B cell (primary cell): ENCODE data around the gene GDI2. TPM values are rescaled to one million over a fixed set of nuclear protein-coding genes. Genes with fewer than 3 reads are reported as not detected.

Experiments
- ATAC-seq: fragments of 200-7000 bp; cut with Tn5 transposase; one replicate; pipeline ENCODE4 v1.10.0; 2021; ENCODE audit warnings: low read depth, mild to moderate bottlenecking, moderate number of reproducible peaks, moderate library complexity
- CTCF ChIA-PET: fragments of 350-600 bp; sonication (Branson Sonifier 250); formaldehyde crosslinking; loops from one replicate; lab custom pipeline; 2021; ENCODE audit warnings: antibody characterized with exemption, inconsistent platforms; lab: Charles Lee
- POLR2A ChIA-PET: fragments of 350-600 bp; sonication (Branson Sonifier 250); formaldehyde crosslinking; loops from one replicate; lab custom pipeline; 2021; ENCODE audit warnings: antibody characterized with exemption; lab: Charles Lee
- DNase-seq: peaks from one replicate; pipeline ENCODE4 v3.0.0; 2013
- H2AFZ ChIP-seq: 2 replicates; pipeline ENCODE4 v1.6.1; 2012; ENCODE audit warnings: mild to moderate bottlenecking, low read depth, low read length; ENCODE audit not compliant: insufficient read depth, poor library complexity, severe bottlenecking
- H3K27ac ChIP-seq, 2 donors: 1 replicate in 1 of 2; 2 replicates in 1 of 2; pipeline ENCODE4 v1.5.1; 2012 to 2013; ENCODE audit warnings: low read length in 2 of 2, mild to moderate bottlenecking in 2 of 2, moderate library complexity in 1 of 2
- H3K27me3 ChIP-seq, 4 experiments: fragments of 200-600 bp in 1 of 4; sonication (generic) in 1 of 4; replicated peaks in 1 of 4; 1 replicate in 2 of 4; 2 replicates in 2 of 4; pipeline versions ENCODE4 v1.6.1 to v1.7.0; 2013 to 2016; ENCODE audit warnings: low read length in 3 of 4, mild to moderate bottlenecking in 2 of 4, mixed read lengths in 1 of 4, moderate library complexity in 1 of 4; ENCODE audit not compliant: insufficient read depth in 4 of 4, control insufficient read depth in 3 of 4; ENCODE audit errors: control extremely low read depth in 1 of 4
- H3K36me3 ChIP-seq, 2 experiments: replicated peaks in 1 of 2; 1 replicate in 1 of 2; 2 replicates in 1 of 2; pipeline versions ENCODE4 v1.6.1 to v1.7.1; 2013; ENCODE audit warnings: low read length in 1 of 2; ENCODE audit not compliant: insufficient read depth in 2 of 2, control insufficient read depth in 1 of 2; ENCODE audit errors: control extremely low read depth in 1 of 2, extremely low read depth in 1 of 2
- H3K4me1 ChIP-seq, 2 donors: fragments of 200-600 bp in 1 of 2; sonication (generic) in 1 of 2; 1 replicate in 1 of 2; 2 replicates in 1 of 2; pipeline versions ENCODE4 v1.5.1 to v1.6.1; 2013 to 2017; ENCODE audit warnings: low read length in 2 of 2; ENCODE audit not compliant: control insufficient read depth in 2 of 2, insufficient read depth in 2 of 2
- H3K4me2 ChIP-seq: replicated peaks from 2 replicates; pipeline ENCODE3; 2012; ENCODE audit warnings: mild to moderate bottlenecking, low read depth, low read length; ENCODE audit not compliant: poor library complexity, severe bottlenecking
- H3K4me3 ChIP-seq, 5 experiments: fragments of 200-600 bp in 1 of 5; sonication (generic) in 1 of 5; 1 replicate in 3 of 5; 2 replicates in 2 of 5; pipeline versions ENCODE4 v1.5.1 to v1.7.0; 2011 to 2016; ENCODE audit warnings: low read length in 4 of 5, mild to moderate bottlenecking in 4 of 5, low read depth in 2 of 5, control low read depth in 1 of 5, moderate library complexity in 1 of 5; ENCODE audit not compliant: insufficient read depth in 1 of 5; ENCODE audit errors: control extremely low read depth in 1 of 5, extremely low read depth in 1 of 5
- H3K79me2 ChIP-seq: fragments of 200-600 bp; sonication (generic); one replicate; pipeline ENCODE4 v1.6.0; 2016; ENCODE audit warnings: low read length; ENCODE audit not compliant: control insufficient read depth, insufficient read depth
- H3K9ac ChIP-seq: fragments of 200-600 bp; sonication (generic); 2 replicates; pipeline ENCODE4 v1.6.1; 2017; ENCODE audit warnings: mild to moderate bottlenecking, low read length, moderate library complexity
- H3K9me3 ChIP-seq, 3 donors: one replicate each; pipeline versions ENCODE4 v1.6.1 to v1.7.1; 2013; ENCODE audit warnings: low read length in 2 of 3; ENCODE audit not compliant: control insufficient read depth in 2 of 3, insufficient read depth in 1 of 3; ENCODE audit errors: control extremely low read depth in 1 of 3
- H4K20me1 ChIP-seq: 2 replicates; pipeline ENCODE4 v1.6.0; 2012; ENCODE audit warnings: mild to moderate bottlenecking, low read length; ENCODE audit not compliant: insufficient read depth, control insufficient read depth, poor library complexity, severe bottlenecking
- H3K27ac Mint-ChIP-seq: one replicate; pipeline ENCODE4 v1.8.0; 2021; ENCODE audit warnings: mixed read lengths
- H3K27me3 Mint-ChIP-seq: one replicate; pipeline ENCODE4 v1.8.0; 2021; ENCODE audit warnings: mixed read lengths
- H3K4me1 Mint-ChIP-seq: one replicate; pipeline ENCODE4 v1.8.0; 2021; ENCODE audit warnings: mixed read lengths
- H3K4me3 Mint-ChIP-seq: one replicate; pipeline ENCODE4 v1.8.0; 2021; ENCODE audit warnings: mixed read lengths
- H3K9me3 Mint-ChIP-seq: one replicate; pipeline ENCODE4 v1.8.0; 2022; ENCODE audit warnings: mixed read lengths; ENCODE audit not compliant: insufficient read depth
- CTCF ChIP-seq: fragments of 200-600 bp; IDR thresholded peaks from one replicate; pipeline ENCODE4 v1.8.0; 2022; ENCODE audit warnings: antibody characterized with exemption, mild to moderate bottlenecking
- EZH2 ChIP-seq: IDR thresholded peaks from 2 replicates; pipeline ENCODE4 v1.6.1; 2012; ENCODE audit warnings: borderline replicate concordance, low read depth, mild to moderate bottlenecking, moderate library complexity, low read length; ENCODE audit not compliant: insufficient read depth, poor library complexity, severe bottlenecking
- WGBS: methylation state at CpG from one replicate; pipeline ENCODE4 v1.1.5; 2013; ENCODE audit warnings: missing lambda C conversion rate; ENCODE audit not compliant: insufficient coverage; 5-methylcytosine and 5-hydroxymethylcytosine counted together
- intact Hi-C: fragments of 100-400 bp; cut with micrococcal nuclease; formaldehyde crosslinking; loops from one replicate; pipeline ENCODE4 v1.10.0; 2022
- polyA plus RNA-seq: library from polyadenylated mRNA; depleted of rRNA; stranded (reverse); fragments of >200 nt; gene quantifications from 2 replicates; pipeline ENCODE4 v1.2.3, GENCODE V29; 2012
- total RNA-seq, 2 donors: library from RNA; stranded (reverse); fragments of 120-200 nt in 1 of 2; gene quantifications; 1 replicate in 1 of 2; 2 replicates in 1 of 2; pipeline versions ENCODE4 v1.2.3 to v1.2.4, GENCODE V29; 2013 to 2022

Gene GDI2
- total and polyA plus RNA-seq, 2 donors (not counting 1 experiment from before 2014, with no cell fraction given): 91.1 to 187 TPM

DNA sequence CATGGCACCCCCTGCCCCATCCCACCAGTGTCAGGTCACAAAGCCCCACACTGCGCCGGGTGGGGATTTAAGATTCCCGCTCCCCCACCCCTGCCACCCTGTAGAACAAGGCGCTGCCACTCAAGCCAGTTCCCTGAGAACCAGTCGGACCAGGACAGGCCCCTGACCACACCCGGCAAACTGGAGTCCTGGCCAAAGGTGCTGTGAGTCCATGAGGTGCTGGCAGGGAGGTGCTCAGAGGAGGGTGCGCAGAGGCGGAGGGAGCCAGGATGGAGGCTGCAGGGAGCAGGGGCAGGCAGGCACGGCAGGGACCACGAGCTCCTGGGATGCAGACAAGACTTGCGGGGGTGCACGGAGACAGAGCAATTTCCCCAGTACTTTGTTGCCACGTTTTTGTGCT, 19.7 kb upstream of the GDI2 start:
- H3K4me3 Mint-ChIP-seq: no peak overlapping the region
- Histone ChIP-seq H3K4me1 (peaks cover 10 to 13% of the 10 kb centered on the region in 2 donors), H3K36me3 (no peaks in the 10 kb centered on the region), H3K79me2 (no peaks in the 10 kb centered on the region), H3K27me3 (no peaks in the 10 kb centered on the region), H3K9ac (no peak overlapping the region), H2AFZ (no peak overlapping the region), H3K4me2 (no peak overlapping the region), H3K4me3 (no peak overlapping the region), H3K27ac (no peak overlapping the region), H3K9me3 (peaks cover 0 to 9% (median 0%) of the 10 kb centered on the region in 3 donors), H4K20me1 (no peaks in the 10 kb centered on the region)
- ChIA-PET POLR2A (interaction anchor here (1.1 kb wide), 1 partner anchor 19 kb away, joined by 3 read pairs; the partner anchor contains the start of gene GDI2), CTCF (interaction anchor here (1.0 kb wide), 1 partner anchor 22 kb away, joined by 3 read pairs; no protein-coding TSS in a partner anchor)
- H3K9me3 Mint-ChIP-seq: no peaks in the 10 kb centered on the region
- DNase-seq: no peak
- TF ChIP-seq CTCF: no peak
- TF ChIP-seq EZH2: no peak
- H3K27ac Mint-ChIP-seq: no peak overlapping the region
- peaks cover 20% of the 10 kb centered on the region for H3K4me1 Mint-ChIP-seq
- H3K27me3 Mint-ChIP-seq: no peaks in the 10 kb centered on the region
- ATAC-seq: no peak
- intact Hi-C loops: no loop called here
- WGBS: 94% methylated on average over 12 of the region's 13 CpGs

GRCh38 chr10:5831446-5831782, 18.2 kb upstream of the GDI2 start:
- Histone ChIP-seq H3K9me3 (peaks cover 0 to 9% (median 0%) of the 10 kb centered on the region in 3 donors), H3K27ac (no peak overlapping the region), H4K20me1 (no peaks in the 10 kb centered on the region), H3K9ac (no peak overlapping the region), H3K27me3 (no peaks in the 10 kb centered on the region), H2AFZ (no peak overlapping the region), H3K4me2 (no peak overlapping the region), H3K79me2 (no peaks in the 10 kb centered on the region), H3K4me1 (peaks cover 10 to 13% of the 10 kb centered on the region in 2 donors), H3K36me3 (no peaks in the 10 kb centered on the region), H3K4me3 (no peak overlapping the region)
- 100% methylated on average over 7 of the region's 8 CpGs for WGBS
- Mint-ChIP-seq H3K4me3 (no peak overlapping the region), H3K4me1 (peaks cover 14% of the 10 kb centered on the region), H3K27ac (no peak overlapping the region), H3K9me3 (no peaks in the 10 kb centered on the region), H3K27me3 (no peaks in the 10 kb centered on the region)
- ChIA-PET POLR2A (interaction anchor here (1.6 to 2.0 kb wide), 3 partner anchors 9 to 17 kb away, joined by 4 to 9 read pairs (median 7); partner anchors contain the start of gene GDI2), CTCF (interaction anchor here (0.9 kb wide), 1 partner anchor 13 kb away, joined by 4 read pairs; no protein-coding TSS in a partner anchor)
- no peak for TF ChIP-seq CTCF
- no peak for TF ChIP-seq EZH2
- ATAC-seq (no peak), DNase-seq (no peak)
- intact Hi-C loops: no loop called here
